ENCODE data around the gene EEF2KMT.
"Not testable (repeated sequence)": the region's sequence is repeated elsewhere in the genome, so short reads cannot be mapped to it uniquely, and the experiment has no call there.

The EEF2KMT gene

GRCh38 chr16:5095145-5095830, 2.3 kb downstream of the EEF2KMT start:
- DNase-seq, result not testable (repeated sequence)

DNA sequence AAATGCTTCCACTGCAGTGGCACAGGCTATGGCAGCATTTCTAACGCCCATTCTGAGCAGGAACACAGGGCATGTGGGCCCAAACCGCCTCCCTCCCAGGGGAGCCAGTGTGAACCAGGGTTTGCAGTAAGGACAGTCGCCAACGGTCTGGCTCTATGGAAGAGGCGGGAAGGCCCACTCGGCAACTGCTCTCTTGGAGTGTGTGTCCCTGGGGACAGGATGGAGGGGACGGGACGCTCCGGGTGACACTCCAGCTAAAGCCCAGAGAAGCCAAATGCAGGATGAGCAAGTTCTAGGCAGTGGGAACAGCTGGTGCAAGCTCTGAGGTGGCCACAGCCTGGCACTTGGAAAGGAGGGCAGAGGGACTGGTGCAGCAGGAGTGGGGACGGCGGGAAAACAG, 3.8 kb downstream of the EEF2KMT start:
- DNase-seq, result not testable (repeated sequence)

DNA sequence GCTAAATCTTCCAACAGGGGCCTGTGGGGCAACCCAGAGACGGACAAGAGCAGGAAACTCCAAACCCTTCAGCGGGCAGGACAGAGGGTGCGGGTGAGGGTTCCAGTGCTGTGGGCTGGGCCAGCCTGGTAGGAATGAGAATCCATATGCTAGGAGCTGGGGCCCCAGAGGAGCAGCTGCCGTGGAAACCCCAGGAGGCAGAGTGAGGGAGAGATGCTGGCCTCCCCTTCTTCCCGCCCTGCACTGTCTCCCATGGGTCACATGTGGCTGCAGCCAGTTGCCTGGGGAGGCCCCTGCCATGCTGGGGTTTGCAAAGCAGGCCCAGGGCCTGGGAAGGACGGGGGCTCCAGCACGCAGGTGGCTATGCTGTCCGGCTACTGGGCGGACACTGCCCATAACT, 4.5 kb downstream of the EEF2KMT start:
- DNase-seq, result not testable (repeated sequence)

- DNase-seq, result not testable (repeated sequence)
Observed at GRCh38 chr16:5090592-5090991, 7.0 kb downstream of the EEF2KMT start.

DNA sequence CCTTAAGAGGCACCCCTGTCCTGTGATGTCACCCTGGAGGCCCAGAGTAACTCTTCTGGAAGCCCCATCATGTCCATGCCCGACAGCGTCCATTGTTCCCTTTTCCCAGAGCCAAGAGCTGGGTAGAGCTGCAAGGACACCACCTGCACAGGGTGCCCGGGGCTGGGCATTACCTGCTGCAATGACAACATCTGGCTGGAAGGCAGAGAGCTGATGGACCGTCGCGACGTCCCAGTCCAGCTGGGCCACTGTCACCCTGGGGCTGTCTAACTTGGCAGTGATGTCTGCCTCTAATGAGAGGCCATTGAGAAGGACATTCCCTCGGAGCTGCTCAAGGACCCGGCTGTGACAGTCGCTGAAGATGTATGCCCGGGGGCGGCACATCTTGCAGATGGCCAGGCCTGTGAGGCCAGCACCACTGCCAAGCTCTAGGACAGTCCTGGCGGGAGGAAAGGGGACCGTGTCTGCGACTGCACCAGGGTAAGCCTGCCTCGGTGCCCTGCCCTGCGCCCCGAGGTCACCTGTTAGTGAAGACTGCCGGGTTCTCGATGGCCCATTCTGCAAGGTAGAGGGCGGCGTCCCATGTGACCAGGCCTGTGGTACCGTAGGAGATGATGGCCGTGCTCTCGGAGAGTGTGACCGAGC, 7.6 kb downstream of the EEF2KMT start:
- DNase-seq, result not testable (repeated sequence)

DNA sequence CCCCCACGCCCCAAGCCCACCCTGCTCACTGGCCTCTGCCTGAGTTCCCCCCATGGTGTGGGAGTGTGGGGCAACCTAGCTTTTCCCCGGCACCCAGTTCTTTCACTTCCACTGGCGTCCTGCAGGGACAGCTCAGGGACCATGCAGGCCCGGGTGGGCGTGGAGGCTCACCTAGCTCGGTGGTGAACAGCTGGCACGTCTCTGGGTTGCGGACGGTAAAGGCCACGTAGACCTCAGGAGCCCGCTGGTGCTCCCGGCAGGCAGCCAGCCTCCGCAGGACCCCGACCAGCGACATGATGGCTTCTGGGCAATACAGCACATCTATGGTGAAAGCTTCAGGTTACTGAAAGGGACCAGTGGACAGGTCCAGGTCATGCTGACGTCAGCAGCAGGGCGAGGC, 8.7 kb downstream of the EEF2KMT start:
- not testable (repeated sequence) for DNase-seq

DNA sequence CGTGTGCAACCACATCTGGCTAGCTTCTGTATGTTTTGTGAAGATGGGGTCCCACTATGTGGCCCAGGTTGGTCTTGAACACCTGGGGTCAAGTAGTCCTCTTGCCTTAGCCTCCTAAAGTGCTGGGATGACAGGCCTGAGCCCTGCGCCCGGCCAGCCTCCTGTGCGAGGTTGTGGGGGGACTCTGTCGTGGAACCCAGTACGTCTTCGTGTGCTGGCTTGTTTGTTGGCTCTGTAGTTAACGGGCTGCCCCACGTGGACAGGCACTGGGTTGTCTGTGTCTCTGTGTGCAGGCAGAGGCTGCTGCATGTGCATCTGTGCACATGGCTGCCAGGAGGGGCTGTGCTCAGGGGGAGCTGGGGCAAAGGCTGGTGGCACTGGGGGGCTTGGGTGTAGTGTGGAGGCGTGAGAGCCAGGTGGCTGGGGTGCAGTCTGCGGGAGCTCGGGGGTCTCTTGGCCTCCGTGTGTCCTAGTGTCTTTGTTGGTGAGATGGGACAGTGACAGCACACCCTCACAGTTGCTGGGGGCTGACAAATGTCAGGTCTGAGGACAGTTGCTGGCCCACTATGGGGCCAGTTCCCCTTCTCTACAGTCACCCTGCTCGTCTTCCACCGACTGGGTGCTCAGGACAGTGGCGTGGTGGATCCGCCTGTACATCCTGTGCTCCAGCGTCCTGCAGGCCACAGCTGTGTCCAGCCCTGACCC, 9.4 kb downstream of the EEF2KMT start:
- not testable (repeated sequence) for DNase-seq

DNA sequence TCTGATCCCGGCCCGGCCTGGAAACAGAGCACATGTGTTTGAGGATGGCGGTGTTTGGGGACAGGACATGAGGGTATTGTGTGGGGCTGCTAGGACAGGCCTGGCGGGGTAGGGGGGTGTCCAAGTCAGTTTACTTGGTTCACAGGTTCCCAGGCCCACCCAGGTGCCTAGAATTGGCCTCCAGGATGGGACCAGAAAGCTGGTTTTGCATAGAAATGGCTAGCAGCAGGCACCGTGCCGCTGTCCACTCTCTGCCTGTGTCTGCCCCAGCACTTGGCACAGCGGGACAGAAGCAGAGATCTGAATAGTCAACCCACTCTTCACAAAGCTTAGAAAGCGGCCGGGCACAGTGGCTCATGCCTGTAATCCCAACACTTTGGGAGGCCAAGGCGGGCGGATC, 11.9 kb downstream of the EEF2KMT start:
- not testable (repeated sequence) for DNase-seq

- not testable (repeated sequence) for DNase-seq
Observed at GRCh38 chr16:5084802-5085201, 12.8 kb downstream of the EEF2KMT start.

DNA sequence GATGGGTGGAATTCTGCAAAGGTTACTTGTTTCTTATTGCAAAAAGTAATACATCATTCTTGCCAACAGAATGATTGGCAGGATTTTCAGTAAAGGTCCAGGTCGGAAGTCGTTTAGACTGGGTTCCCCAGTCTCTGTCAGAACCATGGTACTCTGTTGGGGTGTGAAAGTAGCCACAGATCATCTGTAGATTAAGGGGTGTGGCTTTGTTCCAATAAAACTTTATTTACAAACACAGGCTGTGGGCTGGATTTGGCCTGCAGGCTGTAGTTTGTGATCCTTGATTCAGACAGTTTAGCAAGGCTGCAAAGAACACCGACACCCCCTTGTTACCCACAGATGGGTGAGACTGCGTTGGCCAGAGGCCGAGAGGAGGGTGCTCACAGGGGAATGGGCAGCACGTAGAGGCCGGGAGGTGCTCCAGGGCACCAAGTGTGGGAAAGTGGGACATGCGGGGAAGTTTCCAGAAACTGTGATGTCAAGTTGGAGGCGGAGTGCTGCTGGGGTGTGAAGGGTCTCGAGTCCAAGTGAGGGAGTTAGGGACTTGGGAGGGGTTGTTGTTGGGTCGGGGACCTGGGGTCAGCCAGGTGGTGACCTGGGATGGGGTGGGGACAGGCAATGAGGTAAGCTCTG, 13.4 kb downstream of the EEF2KMT start:
- DNase-seq, result not testable (repeated sequence)

DNA sequence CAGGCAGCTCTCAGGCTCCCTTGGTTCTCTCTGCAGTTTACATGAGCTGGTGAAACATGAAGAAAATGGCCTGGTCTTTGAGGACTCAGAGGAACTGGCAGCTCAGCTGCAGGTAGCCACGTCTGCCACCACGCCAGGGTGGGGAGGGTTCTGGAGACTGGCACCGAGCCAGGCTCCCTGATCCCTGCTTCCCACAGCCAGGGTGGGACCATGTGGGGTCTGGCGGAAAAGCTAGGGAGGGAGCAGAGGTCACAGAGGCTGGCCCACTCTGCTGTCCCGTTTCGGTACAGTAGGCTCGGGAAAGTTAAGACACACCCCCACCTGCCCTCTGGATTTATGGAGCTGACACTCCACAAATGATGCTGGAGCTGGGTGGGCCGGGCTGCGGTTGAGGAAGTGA, 13.9 kb downstream of the EEF2KMT start:
- not testable (repeated sequence) for DNase-seq

GRCh38 chr16:5080996-5081395, 16.6 kb downstream of the EEF2KMT start:
- not testable (repeated sequence) for DNase-seq

GRCh38 chr16:5080461-5080860, 17.1 kb downstream of the EEF2KMT start:
- DNase-seq, result not testable (repeated sequence)

DNA sequence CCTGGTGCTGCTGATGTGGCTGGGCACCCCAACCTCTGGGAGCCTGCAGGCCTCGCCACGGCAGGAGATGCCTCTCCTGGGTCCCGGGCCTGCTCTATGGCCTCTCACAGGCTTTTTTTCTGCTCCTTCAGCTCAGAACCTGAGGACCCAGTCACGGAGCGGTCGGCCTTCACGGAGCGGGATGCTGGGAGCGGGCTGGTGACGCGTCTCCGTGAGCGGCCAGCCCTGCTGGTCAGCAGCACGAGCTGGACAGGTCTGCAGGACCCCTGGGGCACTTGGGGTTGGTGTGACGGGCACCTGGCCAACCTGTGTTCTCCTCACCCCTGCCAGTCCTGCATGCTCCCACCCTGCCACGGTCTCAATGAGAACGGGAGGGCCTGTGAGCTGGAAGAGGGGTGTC, 19.0 kb downstream of the EEF2KMT start:
- no peak for DNase-seq

- no peak for DNase-seq
Observed at GRCh38 chr16:5077304-5077703, 20.3 kb downstream of the EEF2KMT start.

GRCh38 chr16:5075637-5076036, 22.0 kb downstream of the EEF2KMT start:
- no peak for DNase-seq

DNA sequence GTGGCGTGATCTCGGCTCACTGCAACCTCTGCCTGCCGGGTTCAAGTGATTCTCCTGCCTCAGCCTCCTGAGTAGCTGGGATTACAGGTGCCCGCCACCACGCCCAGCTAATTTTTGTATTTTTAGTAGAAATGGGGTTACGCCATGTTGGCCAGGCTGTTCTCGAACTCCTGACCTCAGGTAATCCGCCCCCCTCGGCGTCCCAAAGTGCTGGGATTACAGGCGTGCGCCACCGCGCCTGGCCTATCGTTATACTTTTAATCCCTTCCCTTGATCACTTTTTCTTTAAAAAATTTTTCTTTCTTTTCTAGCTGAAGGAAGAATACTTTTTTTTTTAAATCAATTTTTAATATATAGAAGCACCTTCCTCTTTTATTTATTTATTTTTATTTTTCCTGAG, 23.8 kb downstream of the EEF2KMT start:
- DNase-seq, result not testable (repeated sequence)

DNA sequence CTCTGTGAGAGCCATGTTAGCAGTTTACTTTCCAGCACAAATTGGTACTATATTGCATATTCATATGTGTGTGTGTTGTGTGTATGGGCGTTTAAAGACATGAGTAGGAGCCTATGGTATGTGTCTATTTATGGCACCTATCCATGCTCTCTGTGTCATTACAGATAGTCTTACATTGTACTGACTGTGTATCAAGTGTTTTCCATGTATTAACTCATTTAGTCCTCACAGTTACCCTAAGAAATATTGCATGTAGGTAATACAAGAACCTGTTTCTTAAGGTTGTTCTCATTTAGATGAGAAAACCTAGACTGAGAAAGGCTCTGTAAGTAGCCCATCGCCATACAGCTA, 24.3 kb downstream of the EEF2KMT start:
- no peak for DNase-seq

DNA sequence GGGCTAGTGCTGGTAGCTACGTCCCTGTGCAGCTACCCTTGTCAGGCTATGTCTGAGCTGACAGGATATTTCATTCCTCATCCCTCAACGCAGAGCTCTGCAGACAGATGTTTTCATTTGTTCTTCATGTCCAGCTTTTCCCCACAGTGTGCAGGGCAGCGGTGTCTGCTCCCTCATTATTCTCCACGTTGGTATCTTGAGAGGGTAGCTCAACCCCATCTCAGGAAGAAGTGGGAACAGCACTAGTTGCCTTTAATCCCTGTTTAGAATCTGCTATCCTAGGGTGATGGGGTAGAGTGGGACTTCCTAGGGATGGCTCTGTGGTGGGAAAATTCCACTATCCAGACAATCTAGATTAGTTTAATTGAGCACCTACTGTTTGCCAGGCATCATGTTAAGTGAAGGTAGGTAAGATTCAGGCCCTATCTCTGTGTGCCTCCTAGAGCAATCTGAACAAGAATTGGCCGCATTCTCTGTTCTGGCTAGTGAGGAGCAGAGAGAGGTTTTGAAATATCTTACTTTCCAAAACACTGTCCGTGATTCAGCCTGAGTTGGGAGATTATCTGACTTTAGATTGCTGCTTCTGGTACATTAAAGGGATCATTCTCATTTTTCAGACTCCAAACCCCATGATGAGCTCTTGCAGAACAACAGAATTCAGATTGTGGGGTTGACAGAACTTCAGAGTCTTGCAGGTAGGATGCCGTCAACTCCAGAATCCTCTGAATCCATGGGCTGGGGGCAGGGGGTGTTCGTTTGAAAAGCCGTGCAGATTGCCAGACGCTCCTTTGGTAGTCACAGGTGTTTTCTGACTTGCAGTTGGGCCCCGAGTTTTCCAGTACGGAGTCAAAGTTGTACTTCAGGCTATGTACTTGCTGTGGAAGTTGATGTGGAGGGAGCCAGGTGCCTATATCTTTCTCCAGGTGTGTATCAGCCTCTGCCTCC, 25.0 kb downstream of the EEF2KMT start:
- no peak for DNase-seq

- no peak for DNase-seq
Observed at GRCh38 chr16:5071681-5072333, 25.8 kb downstream of the EEF2KMT start, which contains the start of gene ALG1. Gene ALG1, plus strand, starts transcription at chr16:5071843. Its CDS starts 7 bp downstream, at chr16:5071850.

DNA sequence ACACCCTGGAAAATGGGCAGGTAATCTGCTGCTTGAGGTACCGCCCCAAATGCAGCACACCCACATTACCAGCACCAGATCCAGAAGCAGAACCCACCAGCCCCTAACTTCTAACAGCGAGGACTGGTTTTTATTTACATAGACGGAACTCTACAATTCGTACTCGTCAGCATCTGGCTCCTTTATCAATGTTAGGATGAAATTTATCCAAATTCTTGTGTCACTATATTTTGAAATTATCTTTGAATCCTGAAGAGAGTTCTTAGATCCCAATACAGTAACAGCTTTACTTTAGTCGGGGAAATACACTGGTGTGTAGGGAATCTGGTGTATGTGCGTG, 26.3 kb downstream of the EEF2KMT start:
- no peak for DNase-seq

All from NCI-H2081 treated with DMSO at 0.1 percent for 48 hours (cell line).